GM18861 (cell line): Measurements from ENCODE around the gene TWIST2.

Experiments
- ATAC-seq: cut with Tn5 transposase; IDR thresholded peaks from one replicate; pipeline ENCODE4 v1.9.1; 2021; ENCODE audit not compliant: unreplicated experiment

The TWIST2 gene

DNA sequence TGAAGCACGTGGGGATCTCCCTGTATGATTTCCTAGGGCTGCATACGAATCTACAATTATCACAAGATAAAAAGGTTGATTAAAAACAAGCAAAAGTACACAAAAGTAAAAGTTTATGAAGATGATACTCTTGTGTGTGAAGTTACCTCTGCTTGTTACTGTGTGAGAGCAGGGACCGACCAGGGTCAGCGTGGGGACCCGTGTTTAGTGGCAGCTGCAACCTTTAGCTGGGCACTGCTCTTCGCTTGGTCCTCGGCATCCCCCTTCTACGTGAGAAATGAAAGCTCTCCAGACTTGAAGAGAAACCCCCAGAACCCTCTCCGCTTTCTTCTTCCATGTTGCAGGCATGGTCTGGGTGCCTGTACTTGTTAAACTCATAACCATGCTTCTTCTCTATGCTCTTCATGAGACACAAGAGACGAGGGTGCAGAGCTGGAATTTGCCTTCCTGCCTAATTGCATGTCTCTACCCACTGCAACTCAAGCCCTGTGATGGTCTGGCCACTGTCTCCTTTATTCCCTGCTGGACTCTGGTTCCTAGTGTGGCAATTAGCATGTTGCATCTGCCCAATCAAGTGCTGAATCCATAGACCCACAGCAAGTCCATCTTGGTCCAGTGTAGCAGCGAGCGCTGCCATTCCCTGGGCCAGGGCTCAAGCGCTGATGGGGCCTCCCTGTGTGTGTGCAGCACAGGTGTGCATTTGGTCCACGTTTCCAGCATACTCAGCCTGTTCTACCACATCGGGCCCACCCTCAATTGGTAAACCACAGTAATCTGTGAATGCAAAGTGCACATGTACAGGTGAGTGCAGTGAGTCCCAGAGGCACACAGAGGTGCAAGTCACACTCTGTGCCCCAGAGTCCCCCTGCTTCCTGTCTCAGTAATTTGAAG, 88.5 kb downstream of the TWIST2 start:
- ATAC-seq, result no peak

DNA sequence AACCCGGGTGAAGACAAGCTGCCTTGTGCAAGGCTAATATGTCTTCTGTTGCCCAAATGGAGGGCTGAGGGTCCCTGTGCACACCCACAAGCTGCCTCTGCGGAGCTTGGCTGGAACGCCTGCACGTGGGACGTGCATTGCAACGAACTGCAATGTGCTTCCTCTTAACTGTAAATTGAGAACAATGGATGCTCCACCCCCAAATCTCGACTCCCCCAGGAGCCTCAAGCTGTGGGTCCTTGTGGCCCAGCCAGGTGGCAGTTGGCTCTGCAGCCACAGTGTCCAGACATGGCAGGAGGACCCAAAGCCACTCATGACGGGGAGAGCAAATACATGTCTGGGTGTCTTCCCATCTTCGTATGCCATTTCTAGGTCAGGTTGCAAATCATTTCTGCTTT, 90.1 kb downstream of the TWIST2 start:
- ATAC-seq, result no peak

DNA sequence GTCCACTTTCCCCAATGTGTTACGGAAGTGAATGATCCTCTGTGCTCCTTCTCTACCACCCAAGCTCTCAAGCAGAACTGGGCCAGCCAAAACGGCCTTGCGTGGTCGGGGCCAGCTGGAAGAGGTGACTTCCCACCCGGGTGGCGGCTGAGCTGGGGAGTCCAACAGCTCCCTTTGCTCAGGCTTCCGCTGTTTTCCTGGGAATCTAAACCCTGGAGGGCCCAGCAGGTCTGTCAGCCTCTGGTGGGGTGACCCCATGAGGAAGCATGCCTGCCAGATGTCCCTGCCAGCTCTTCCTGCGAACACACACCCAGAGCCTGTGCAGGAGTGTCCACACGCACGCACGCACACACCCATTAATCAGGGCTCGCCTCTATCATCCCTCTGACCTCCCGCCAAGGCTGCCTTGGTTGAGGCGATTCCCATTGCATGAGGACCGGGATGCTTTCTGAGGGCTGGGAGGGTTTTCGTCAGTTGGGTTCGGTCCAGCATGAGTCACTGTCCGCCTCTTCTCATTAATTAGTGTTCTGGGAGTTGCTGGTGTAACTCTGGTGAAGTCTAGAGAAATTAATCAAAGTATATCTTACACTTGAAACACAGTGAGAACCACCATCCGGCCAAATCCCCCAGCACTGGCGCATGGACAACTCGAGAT, 90.6 kb downstream of the TWIST2 start:
- ATAC-seq, result no peak

DNA sequence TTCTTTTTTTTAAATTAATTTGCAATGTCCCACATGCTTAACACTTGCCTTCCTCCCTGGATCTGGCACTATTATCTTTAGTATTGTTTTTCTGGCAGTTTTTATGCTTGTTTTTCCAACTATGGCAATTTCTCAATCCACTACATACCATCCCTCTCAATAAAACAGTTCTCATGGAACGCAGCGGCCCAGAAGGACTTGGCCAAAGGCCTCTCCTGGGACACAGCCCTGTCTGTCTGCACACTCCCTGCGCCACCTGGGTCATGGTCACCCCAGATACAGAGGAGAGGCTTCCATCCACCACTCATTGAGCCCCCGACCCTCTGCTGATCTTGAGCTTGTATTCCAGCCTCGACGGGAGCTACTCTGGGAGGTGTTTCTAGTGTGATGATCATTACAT, 91.2 kb downstream of the TWIST2 start:
- no peak for ATAC-seq

DNA sequence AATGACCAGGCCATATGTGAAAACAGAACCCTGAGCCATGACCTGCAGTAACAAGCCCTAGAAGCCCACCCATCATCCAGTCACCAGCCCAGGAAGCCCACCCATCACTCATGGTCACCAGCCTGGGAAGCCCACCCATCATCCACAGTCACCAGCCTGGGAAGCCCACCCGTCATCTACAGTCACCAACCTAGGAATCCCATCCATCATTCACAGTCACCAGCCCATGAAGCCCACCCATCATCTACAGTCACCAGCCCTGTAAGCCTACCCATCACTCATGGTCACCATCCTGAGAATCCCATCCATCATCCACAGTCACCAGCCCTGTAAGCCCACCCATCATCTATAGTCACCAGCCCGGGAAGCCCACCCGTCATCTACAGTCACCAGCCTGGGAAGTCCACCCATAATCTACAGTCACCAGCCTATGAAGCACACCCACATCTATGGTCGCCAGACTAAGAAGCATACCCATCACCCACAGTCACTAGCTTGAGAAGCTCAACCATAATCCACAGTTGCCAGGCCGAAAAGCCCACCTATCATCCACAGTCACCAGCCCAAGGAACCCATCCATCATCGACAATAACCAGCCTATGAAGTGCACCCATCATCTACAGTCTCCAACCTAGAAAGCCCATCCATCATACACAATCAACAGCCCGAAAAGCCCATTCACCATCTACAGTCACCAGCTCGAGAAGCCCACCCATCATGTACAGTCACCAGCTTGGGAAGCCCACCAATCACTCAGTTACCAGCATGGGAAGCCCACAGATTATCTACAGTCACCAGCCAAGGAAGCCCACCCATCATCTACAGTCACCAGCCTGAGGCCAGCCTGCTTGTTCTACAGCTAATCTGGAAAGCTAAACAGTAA, 91.9 kb downstream of the TWIST2 start:
- no peak for ATAC-seq

DNA sequence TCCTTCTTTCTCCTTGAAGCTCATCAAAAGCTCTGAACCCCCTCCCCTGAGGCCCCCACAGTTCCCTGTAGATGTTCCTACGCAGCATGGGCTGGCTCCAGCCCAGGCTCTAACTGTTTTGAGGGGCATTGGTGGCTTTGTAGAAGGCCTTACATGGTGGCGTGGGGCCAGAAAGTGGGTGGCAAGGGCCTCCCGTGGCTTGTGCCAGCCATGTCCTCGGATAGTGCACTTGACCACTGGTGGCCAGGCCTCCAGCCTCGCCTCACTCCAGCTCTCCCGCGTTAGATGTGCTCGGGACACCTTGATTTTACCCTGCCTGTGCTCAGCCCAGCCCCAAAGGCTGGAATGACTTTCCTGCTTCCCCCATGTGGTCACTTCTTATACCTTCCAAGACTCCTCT, 92.9 kb downstream of the TWIST2 start:
- no peak for ATAC-seq

DNA sequence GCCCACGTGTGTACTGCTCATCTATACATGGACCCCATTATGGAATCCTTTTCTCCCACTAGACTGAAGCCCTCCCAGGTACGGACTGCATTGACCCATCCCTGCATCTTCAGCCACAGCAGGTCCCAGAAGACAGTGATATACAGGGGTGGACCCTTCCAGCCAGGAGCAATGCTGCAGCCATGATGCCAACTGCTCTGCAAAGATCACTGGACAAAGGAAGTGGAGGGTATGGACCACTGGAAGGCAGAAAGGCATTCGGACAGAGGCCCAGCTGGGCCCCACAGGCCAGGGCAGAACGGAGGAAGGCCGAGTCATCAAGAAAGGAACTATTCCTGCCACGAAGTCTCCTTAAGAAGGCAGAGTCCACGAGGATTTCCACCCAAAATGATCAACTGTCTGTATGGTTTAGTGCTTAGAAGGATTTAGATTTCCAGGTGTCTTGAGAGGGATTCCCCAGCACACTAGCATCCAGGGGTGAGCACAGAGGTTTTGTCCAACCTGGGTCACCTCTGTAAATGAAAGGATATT, 93.4 kb downstream of the TWIST2 start:
- ATAC-seq, result no peak

DNA sequence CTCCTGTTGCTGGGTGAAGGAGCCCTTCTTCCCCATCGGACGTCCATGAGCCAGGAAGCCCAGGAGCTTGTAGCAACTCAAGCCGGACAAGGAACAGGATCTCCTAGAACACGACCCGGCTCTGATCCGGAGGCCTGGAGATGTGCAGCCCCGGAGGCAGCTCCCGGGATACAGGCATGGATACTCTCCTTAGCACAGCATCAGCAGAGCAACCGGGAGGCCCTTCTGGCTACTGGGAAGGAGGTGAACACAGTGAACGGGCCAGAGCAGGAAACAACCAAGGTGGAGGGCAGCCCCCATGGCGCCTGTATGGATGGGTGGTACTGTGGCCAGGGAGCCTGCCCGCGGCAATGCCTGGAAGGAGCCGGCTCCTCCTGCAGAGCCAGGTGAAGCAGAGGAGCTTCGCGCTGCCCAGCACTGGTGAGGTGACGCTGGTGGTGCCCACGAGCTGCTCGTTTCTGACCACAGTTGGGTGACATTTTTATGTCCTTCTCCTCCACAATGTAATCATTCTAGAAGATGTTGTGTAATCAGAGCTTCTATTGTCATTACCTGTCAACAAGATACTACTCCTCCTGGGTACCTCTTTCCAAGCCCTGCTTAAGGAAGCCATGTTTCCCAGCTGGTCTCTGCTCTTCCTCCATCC, 94.3 kb downstream of the TWIST2 start:
- no peak for ATAC-seq

DNA sequence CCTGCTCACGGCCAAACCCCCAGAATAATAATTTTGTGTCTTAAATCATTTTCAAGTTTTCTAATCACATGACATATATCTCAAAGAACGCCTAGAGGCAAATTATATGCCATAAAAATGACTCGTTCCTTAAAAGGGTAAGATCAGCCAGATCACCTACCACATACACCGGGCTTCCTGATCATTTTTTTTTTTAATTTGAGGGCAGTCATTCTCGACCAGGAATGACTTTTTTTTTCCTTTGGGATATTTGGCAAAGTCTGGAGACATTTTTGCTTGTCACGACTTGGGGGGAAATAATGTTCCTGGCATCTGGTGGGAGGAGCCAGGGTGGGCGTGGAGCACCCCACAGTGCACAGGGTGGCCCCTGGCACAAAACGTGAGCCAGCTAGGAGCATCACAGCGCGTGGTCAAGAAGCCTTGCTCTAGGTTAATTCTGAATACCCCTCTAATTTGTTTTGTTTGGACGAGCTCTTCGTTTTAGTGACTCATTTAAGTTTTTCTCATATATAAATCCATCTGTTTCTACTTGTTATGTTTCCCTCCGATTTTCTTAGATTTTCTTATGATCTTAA, 94.9 kb downstream of the TWIST2 start:
- no peak for ATAC-seq

DNA sequence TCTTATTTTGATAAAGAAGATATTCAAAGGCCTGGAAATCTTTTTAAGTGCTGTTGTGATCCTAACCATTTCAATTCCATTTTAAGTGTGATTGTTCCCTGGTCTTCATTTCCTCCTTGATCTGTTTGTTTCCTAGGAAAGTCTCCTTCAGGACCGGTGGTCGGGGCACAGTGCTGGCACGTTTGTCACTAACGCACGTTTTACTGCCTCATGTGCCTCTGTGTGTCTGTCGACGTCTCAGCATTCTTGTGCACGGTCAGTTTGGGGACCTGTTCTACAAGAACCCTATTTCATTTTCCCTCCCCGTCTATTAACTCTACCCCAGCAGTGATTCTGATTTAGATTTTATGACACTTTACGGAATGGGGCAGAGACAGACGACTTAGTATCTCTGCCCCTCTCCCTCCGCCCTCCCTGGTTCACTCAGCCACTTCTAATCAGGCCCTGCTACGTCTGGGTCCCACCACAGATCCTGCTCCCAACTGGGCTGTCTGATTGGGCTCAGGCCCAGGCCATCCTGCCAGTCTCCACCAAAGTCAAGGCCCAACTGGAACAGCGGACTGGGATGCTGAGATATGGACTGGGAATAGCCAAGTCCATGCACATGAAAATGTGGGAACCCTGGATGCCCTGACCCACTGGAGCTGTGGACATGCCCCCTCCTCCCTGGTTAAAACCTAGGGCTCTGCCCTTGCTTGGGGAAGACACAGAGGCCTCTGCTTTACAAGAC, 95.6 kb downstream of the TWIST2 start:
- ATAC-seq, result no peak

DNA sequence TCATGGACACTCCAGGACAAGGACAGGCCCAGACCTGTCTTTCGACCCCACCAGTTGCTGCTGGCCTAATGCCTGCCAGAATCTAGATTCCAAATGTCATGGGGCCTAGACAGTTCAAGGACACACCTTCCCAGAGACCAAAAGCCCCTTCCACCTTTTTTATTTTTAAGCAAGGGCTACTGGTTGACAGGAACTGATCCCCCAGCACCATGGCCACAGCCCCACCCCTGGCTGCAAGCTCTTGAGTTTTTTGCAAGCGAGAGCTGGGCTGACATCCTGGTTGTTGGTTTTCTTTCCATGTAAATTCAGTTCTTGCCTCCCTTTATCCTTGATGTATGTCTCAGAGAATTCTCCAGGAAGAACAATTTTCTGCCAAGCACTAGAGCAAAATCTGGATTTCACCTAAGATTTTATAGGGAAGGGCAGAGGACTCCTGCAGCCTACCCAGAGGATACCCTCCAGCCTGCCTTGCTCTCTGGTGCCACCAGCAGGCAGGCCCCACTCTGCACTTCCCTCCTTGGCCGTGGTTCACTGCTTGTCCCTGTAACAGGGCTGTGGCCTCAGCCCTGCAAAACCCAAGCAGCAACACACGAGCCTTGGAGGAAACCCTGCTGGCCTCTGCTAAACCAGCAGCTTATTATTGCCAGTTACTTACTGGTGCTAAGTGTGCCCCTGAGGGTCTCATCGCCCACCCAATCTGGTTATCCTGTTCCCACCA, 97.7 kb downstream of the TWIST2 start:
- ATAC-seq, result no peak

DNA sequence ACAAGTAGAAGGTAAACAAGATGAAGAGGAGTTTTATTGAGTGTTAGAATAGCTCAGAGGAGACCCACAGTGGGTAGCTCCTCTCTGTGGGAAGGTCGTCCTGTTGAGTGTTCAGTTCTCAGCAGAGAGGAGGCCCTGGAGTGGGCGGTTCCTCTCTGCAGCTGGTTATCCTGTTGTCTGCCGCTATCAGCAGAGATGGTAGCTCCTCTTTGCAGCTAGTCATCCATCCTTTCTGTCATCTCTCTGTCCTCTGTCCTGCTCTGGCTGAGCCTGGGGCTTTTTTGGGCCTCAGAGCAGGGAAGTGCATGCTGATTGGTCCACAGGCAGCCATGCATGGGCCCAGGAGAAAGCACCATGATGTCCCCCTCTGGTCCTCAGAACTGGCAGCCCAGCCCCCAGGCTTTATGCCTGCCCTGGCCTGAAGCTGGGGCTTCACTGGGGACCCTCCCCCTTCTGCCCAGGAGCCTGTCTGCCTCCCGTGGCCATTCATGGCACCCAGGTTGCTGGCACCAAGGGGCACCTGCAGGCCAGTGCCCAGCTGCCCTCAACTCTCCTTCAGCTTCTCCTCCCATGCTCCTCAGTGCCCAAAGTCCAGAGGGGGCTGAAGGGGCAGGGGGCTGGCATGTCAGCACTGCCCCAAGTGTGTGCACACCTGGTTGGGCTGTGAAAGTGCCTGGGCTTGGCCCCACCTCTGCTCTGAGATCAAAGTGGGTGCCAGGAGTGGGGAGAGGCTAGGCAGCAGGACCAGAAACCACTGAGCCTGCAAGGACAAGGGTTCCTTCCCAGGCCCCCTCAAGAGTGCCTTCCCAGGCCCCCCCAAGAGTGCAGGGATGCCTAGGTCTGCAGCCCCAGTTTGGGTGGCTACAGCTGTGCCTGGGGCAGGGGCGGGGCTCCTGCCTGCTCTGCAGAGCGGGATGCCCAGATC, 98.7 kb downstream of the TWIST2 start:
- ATAC-seq, result no peak

DNA sequence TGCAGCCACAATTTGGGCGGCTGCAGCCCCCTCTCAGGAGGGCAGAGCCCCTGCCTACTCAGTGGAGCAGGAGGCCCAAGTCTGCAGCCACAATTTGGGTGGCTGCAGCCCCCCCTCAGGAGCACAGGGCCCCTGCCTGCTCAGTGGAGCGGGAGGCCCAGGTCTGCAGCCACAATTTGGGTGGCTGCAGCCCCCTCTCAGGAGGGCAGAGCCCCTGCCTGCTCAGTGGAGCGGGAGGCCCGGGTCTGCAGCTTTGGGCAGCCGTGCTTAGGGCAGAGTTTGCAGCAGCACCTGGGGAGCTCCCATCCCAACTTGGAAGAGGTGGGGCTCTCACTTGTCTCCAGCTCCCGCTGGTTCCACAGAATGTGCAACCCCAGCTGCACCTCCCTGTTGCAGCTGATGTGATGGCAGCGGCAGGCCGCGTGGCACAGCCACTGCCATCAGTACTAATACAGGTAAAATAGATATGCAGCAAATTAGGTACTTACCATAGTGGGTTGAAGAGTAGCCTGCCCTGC, 99.4 kb downstream of the TWIST2 start:
- no peak for ATAC-seq

DNA sequence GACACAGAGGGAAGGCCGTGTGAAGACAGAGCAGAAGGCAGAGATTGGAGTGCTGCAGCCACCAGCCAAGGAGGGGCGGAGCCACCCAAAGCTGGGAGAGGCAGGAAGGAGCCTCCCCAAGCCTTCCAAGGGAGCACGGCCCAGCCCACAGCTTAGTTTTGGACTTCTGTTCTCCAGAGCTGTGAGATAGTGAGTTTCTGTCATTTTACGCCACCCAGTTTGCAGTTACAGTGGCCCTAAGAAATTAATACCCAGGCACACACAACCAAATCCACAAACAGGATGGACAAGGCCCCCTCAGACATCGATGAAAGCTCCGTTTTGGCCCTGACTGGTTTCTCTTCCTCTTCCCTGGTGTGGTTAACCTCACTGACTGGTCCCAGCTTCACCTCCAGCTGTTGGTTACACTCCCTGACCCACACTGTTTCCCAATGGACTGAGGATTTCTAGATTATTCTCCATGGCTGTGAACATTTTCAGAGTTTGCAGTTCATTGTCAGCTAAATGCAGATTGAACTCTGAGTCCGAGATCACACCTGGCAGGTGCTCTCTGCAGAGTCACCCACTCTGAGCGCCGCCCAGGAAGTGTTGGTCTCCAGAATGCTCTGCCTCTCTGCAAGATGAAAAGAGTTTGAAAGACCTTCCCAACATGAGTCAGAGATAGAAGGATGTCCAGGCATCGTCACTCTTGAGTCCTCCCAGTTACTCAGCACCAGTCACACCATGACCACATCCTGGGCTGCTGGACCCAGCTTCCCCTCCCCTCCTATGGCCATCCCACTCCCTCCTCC, 100.2 kb downstream of the TWIST2 start:
- no peak for ATAC-seq

DNA sequence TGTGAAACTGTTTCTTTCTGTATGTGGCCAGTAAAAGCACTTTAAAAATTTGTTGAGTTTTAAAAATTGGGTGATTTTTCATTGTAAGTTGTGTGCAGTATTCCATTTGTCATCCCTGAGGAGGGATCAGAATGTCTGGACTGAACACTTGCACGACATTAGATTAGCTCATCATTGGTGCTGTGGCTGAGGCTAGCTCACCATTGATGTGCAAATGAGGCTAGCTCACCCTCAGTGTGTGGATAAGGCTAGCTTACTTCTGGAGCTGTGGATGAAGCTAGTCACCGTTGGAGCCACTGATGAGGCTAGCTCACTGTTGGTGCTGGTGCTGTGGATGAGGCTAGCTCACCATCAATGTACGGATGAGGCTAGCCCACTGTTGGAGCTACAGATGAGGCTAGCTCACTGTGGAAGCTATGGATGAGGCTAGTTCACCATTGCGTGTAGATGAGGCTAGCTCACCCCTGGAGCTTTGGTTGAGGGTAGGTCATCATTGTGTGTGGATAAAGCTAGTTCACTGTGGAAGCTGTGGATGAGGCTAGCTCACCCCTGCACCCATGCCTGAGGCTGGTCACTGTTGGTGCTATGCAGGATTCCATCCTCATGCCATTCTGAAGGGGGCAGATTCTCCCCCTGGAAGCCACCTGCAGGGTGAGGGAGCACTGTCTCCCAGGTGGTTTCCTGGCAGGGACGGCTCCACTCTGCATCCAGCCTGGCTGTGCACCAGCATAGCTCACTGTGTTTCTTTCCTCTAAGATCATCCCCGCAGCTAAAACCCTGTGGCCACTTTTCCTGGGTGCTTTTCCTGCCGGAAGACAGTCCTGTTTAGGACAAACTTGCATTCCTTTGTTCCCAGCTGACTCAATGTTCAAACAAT, 101.1 kb downstream of the TWIST2 start:
- no peak for ATAC-seq

DNA sequence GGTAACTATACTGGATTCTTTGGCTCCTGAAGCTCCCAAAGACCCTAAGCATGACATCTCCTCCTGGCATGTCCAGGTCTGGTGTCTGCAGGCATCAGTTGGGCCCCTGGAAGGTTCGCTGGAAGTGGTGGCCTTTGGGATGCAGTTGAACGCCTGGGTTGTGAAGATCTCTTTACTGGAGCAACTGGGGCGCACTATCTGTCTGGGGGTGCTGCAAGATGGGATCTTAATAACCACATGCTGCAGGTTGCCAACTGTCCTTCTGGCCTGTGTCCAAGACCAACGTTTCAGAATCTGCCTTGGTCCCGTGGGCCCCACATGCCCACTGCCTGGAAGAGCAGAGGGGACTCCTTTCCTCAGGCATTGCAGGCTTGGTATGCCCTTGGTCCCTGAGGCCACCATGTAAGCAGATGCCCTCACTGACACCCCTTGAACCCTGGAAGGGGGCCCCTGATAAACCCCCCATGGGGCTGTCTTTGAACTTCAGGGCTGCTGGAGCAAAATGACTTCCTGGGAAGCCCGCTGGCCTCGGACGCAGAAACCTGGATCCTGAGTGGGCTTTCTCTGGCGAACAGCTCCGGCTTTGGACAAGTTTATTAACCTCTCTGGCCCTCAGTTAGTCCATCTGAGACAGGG, 101.9 kb downstream of the TWIST2 start:
- no peak for ATAC-seq
